GM19099 (cell line): ENCODE results near the gene HYKK.

Experiments
- POLR2A ChIP-seq: IDR thresholded peaks from 3 replicates; pipeline ENCODE4 v1.6.1; 2011; ENCODE audit warnings: low read depth; ENCODE audit not compliant: insufficient read length; ENCODE audit errors: extremely low read depth

The HYKK gene

DNA sequence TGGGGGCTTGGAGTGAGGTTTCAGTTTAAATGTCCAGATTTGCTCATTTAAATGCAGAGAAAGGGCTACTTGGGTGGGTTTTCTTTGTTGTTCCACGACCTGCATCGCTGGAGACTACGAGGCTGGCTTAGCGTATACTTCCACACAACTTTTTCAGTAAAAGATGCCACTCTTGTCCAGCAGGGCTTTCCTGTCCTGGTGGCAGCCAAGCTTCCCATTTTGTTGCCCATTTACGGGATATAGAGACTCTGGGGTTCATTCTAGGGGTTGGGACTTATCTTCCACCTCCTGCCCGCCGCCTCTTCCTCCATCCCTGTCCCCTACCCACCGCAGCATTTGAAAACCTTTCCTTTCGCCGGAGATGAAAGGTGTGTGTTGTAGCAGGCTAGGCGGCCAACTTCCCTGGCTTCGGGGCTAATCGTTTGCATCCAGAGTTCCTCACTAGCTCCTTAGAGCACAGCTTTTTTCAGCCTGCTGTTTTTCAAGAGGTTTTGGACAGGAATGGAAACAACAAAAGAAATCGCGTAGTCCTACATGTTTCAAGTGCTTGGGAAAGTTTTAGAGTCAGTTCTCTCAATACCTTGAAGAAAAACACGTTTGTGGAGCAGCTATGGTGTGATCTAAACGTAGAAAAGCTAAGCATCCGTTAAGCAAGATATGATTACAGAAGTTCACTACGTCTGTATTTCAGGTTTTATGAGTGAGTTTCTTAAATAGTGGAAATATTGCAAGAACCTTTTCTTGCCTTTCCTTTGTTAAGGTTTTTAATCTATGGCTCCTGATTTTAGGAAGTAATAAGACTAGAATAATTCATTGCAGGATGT is 58.8 kb downstream of the HYKK start:
- TF ChIP-seq POLR2A = no peak

GRCh38 chr15:78567531-78567930 is 60.2 kb downstream of the HYKK start:
- no peak for TF ChIP-seq POLR2A

DNA sequence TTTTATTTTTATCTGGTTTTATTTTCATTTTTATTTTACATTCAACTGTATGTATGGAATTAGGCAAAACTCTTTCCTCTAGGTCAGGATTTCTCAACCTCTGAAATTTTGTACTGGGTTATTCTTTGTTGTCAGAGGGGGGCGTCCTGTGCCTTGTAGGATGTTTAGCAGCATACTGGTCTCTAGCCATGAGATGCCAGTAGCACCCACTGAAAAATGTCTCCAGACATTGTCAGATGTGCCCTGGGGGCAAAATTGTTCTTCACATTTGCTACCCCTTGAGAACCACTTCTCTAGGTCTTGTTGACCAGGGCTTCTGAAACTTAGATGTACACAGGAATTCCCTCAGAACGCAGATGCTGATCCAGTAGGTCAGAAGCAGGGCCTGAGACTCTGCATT is 63.3 kb downstream of the HYKK start:
- TF ChIP-seq POLR2A = no peak

GRCh38 chr15:78571382-78571781 is 64.0 kb downstream of the HYKK start:
- no peak for TF ChIP-seq POLR2A

GRCh38 chr15:78573416-78573815 is 66.0 kb downstream of the HYKK start:
- no peak for TF ChIP-seq POLR2A

DNA sequence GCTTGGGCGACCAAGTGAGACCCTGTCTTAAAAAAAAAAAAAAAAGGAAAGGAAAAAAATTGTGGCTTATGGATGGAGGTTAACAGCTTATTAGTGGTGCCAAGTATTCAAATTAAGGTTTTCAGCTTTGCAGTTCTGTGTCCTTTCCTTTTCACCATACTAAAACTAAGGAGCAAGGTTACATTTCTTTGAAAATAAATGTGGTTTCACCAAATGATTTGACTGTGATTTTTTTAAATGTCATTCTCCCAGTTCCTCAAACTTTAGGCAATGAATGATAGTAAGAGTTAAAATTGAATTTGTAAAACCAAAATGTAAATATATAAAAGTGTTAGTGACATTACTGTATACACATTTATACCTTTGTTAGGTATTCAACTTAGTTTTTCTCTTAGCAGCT is 67.6 kb downstream of the HYKK start:
- no peak for TF ChIP-seq POLR2A
